Esophagus mucosa (tissue), 1 donor: Measurements from ENCODE around the gene SLC37A4. TPM values are rescaled to one million over a fixed set of nuclear protein-coding genes. Genes with fewer than 3 reads are reported as not detected.
"Not testable (repeated sequence)": the region's sequence is repeated elsewhere in the genome, so short reads cannot be mapped to it uniquely, and the experiment has no call there.

Experiments used
- ATAC-seq: fragments of 200-7000 bp; cut with Tn5 transposase; one replicate; pipeline ENCODE4 v1.9.1; 2020
- total RNA-seq: library from RNA; stranded (reverse); gene quantifications from one replicate; pipeline ENCODE4 v1.2.4, GENCODE V29; 2023
- donor health status: DM: yes; HTN: yes; CAD: no.

SLC37A4 gene
- total RNA-seq, 1 donor from 2014 or later, result 7.2 TPM

- ATAC-seq, result no peak
These were observed 14.3 kb downstream of the SLC37A4 start for GRCh38 chr11:119016216-119017009.

DNA sequence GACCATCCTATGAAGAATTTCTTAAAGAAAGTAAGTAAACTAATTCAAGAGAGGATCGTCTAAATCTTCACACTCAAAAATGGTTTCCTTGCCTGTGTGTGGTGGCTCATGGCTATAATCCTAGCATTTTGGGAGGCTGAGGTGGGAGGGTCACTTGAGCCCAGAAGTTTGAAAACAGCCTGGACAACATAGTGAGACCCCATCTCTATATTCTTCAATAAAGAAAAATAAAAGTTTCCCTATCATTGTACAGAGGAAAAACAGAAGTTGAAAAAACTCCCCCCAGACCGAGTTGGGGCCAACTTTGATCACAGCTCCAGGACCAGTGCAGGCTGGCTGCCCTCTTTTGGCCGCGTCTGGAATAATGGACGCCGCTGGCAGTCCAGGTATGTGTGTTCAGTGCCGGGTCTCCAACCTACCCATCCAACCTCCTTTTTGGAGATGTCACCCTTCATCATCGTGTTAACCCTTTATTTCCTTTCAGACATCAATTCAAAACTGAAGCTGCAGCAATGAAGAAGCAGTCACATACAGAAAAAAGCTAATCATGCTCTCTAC lies 15.5 kb downstream of the SLC37A4 start:
- no peak for ATAC-seq

- ATAC-seq, result no peak
These were observed 16.3 kb downstream of the SLC37A4 start for GRCh38 chr11:119014209-119014924.

GRCh38 chr11:119012629-119013170 lies 18.0 kb downstream of the SLC37A4 start:
- no peak for ATAC-seq

GRCh38 chr11:119011476-119012053 lies 19.1 kb downstream of the SLC37A4 start:
- ATAC-seq, result peak; percentile 20

- no peak for ATAC-seq
These were observed 24.0 kb downstream of the SLC37A4 start for GRCh38 chr11:119006656-119007055.

GRCh38 chr11:119000906-119001305 lies 29.8 kb downstream of the SLC37A4 start:
- ATAC-seq, result no peak

DNA sequence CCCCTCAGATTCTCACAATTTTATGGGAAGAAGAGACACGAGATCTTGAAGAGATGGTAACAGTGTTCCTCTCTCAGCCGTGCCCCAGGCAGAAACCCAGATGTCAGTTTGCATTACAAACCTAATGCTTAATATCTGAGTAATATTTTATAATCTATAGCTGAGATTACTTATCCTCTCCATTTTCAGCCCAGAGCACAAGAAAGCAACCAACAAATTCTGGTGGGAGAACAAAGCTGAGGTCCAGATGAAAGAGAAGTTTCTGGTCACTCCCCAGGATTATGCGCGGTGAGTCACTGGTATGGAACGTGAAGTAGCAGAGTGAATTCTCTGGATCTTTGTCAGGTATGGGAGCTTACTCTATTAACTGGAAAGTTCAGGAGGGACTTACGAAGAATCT lies 31.9 kb downstream of the SLC37A4 start:
- ATAC-seq, result peak; percentile 60

DNA sequence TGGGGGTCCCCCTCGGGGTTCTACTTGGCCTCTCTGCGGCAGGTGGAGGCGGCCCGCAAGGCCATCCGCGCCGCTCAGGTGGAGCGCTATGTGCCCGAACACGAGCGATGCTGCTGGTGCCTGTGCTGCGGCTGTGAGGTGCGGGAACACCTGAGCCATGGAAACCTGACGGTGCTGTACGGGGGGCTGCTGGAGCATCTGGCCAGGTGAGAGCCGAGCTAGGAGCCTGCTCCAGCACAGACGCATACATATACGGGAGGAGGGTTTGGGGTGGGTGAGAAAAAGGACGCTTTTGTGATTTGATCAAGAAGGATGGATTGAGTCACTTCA lies 32.3 kb downstream of the SLC37A4 start:
- ATAC-seq, result peak; percentile 52

- peak; percentile 98 for ATAC-seq
These were observed 32.9 kb downstream of the SLC37A4 start, which contains the start of gene CENATAC for GRCh38 chr11:118997627-118998387. Gene CENATAC (plus strand): TSS chr11:118998138. CDS start chr11:118998198, 60 bp downstream.

DNA sequence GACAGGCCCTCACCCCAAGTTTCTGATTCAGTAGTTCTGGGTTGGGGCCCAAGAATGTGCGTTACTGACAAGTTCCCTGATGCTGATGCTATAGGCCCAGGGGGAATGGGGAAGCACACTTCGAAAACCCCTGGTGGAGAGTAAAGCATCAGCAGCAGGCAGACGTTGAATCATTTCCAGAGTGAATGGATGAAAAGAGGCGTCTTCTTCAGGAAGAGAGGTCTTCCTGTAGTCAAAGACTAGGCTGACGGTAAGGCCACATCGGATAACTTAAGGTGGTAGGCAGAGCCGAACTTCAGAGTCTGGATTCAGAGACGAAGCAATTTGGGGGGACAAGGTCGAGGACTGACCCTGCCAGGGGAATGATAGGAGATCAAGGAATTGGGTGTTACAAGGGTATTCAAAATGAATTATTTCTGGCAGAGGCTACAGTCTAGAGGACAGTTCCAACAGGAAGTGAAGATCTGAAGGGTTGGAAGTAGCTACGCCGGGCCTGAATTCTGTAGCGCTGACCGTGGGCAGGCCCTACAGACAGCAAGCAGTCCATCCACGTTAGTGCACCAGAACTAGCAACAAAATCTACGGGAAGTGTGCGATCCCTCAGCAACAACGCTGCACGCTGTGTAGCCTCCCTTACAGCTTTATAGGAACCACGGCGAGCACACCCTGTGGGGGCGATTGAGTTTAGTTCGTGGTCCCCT lies 33.6 kb downstream of the SLC37A4 start:
- peak; percentile 4 for ATAC-seq

GRCh38 chr11:118991486-118992038 lies 39.1 kb downstream of the SLC37A4 start:
- ATAC-seq, result not testable (repeated sequence)

DNA sequence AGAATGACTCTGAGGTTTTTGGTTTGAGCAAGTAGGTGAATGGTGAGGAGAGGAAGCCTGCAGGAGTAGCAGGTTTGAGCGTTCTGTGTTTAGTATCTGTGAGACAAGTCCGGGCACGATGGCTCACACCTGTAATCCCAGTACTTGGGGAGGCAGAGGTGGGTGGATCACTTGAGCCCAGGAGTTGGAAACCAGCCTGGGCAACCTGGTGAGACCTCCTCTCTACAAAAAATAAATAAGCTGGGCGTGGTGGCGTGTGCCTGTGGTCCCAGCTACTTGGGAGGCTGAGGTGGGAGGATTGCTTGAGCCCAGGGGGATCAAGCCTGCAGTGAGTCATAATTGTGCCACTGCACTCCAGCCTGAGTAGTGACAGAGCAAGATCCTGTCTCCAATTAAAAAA lies 42.4 kb downstream of the SLC37A4 start:
- ATAC-seq, result peak; percentile 97

GRCh38 chr11:118984825-118985224 lies 45.9 kb downstream of the SLC37A4 start:
- ATAC-seq, result no peak

- ATAC-seq, result not testable (repeated sequence)
These were observed 46.3 kb downstream of the SLC37A4 start for GRCh38 chr11:118984337-118984736.

DNA sequence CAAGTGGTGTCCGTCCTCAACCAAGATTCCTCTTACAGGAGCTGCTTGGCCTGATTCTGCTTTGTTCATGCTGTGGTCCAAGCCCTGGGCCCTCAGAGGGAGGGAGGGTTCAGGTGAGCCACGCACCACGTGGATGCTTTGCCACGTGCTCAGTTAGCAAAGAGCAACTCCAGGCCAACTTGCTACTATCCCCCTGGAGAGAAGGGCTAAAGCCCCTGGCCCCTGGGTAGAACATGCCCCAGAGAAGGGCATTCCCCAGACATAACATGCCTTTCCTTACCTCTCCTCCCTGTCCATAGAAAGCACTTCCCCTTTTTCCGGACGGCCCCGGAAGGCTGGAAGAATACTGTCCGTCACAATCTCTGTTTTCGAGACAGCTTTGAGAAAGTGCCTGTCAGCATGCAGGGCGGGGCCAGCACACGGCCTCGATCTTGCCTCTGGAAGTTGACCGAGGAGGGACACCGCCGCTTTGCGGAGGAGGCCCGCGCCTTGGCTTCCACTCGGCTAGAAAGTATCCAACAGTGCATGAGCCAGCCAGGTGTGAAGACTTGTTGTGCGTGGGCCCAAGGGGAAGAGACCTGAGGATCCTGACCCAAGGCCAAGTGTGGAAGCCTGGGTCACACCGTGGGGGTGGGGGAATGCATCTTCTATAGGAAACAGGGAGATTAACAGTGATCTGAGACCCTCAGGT lies 50.3 kb downstream of the SLC37A4 start:
- ATAC-seq, result peak; percentile 29

- ATAC-seq, result peak; percentile 25
These were observed 51.2 kb downstream of the SLC37A4 start for GRCh38 chr11:118979434-118979833.

GRCh38 chr11:118975771-118976709 lies 54.6 kb downstream of the SLC37A4 start:
- no peak for ATAC-seq
